Measurements from ENCODE around the gene ABCC12. TPM values are rescaled to one million over a fixed set of nuclear protein-coding genes. Genes with fewer than 3 reads are reported as not detected.
A peak's percentile ranks its signal among the peaks of the same experiment; 100 is the strongest.

ABCC12 gene
- total RNA-seq, 4 donors from 2014 or later, result 0.13 TPM; not detected in 3

- WGBS, 2 donors, result 89% methylated on average over 7 of the region's 7 CpGs
- TF ChIP-seq, protein P1, sequence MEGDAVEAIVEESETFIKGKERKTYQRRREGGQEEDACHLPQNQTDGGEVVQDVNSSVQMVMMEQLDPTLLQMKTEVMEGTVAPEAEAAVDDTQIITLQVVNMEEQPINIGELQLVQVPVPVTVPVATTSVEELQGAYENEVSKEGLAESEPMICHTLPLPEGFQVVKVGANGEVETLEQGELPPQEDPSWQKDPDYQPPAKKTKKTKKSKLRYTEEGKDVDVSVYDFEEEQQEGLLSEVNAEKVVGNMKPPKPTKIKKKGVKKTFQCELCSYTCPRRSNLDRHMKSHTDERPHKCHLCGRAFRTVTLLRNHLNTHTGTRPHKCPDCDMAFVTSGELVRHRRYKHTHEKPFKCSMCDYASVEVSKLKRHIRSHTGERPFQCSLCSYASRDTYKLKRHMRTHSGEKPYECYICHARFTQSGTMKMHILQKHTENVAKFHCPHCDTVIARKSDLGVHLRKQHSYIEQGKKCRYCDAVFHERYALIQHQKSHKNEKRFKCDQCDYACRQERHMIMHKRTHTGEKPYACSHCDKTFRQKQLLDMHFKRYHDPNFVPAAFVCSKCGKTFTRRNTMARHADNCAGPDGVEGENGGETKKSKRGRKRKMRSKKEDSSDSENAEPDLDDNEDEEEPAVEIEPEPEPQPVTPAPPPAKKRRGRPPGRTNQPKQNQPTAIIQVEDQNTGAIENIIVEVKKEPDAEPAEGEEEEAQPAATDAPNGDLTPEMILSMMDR (IDR thresholded peaks at IDR 0.05), result no peak
These were observed 41.4 kb downstream of the ABCC12 start for GRCh38 chr16:48114410-48114809.

GRCh38 chr16:48113471-48113870, 42.3 kb downstream of the ABCC12 start:
- peaks cover 0 to 6% of the 10 kb centered on the region in 2 donors for H3K4me1 ChIP-seq
- no peaks in the 10 kb centered on the region for H3K27me3 ChIP-seq
- no peak overlapping the region for H3K4me3 ChIP-seq (replicated peaks in 1 of 3)
- TF ChIP-seq POLR2A (IDR thresholded peaks at IDR 0.05), result no peak
- TF ChIP-seq, protein P1 (IDR thresholded peaks at IDR 0.05), result peak in 1 of 6 experiments; percentile 12
- intact Hi-C loops (cut with DNase I), result no loop called here
- no peaks in the 10 kb centered on the region for H3K36me3 ChIP-seq
- H3K9me3 ChIP-seq, result no peaks in the 10 kb centered on the region
- no peak overlapping the region for H3K27ac ChIP-seq
- peak in 1 of 2 donors; percentile 15 for DNase-seq
- 70 to 73% methylated on average over 4 to 5 of the region's 7 CpGs for WGBS, 2 donors

More at GRCh38 chr16:48114410-48114809, 41.4 kb downstream of the ABCC12 start:
- no peaks in the 10 kb centered on the region for H3K27me3 ChIP-seq
- no peak overlapping the region for H3K27ac ChIP-seq
- no peaks in the 10 kb centered on the region for H3K36me3 ChIP-seq
- peaks cover 0 to 6% of the 10 kb centered on the region in 2 donors for H3K4me1 ChIP-seq
- DNase-seq, result no peak
- intact Hi-C loops (cut with DNase I), result no loop called here
- H3K4me3 ChIP-seq (replicated peaks in 1 of 3), result no peak overlapping the region
- no peaks in the 10 kb centered on the region for H3K9me3 ChIP-seq

- TF ChIP-seq, protein P1 (IDR thresholded peaks at IDR 0.05), result no peak
- no peak for TF ChIP-seq POLR2A (IDR thresholded peaks at IDR 0.05)
- Histone ChIP-seq H3K27ac (no peak overlapping the region), H3K9me3 (no peaks in the 10 kb centered on the region), H3K27me3 (no peaks in the 10 kb centered on the region), H3K4me3 (replicated peaks in 1 of 3) (no peak overlapping the region), H3K4me1 (peaks cover 0 to 6% of the 10 kb centered on the region in 2 donors), H3K36me3 (no peaks in the 10 kb centered on the region)
- 48 to 51% methylated on average over 6 of the region's 6 CpGs for WGBS, 2 donors
- DNase-seq, result peak; percentile 82 to 86
- intact Hi-C loops (cut with DNase I), result no loop called here
These were observed 42.8 kb downstream of the ABCC12 start for GRCh38 chr16:48113001-48113400.

DNA sequence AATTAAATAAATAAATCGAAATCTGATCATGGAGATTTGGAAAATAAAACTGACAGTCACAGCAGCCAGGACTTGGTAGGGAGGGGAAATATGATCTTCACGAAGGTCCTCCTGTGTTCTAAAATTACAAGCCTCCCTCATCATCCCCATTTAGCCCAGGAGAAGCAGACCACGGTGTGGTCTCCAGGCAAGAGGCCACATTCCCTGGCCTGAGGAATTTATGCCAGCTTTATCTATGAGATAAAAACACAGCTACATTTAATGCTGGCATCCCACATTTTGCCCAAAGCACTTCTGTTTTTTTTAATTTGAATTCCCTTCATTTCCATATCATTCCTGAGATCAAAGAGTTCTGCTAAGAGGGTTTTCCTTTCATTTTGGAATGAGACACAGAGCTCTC, 43.2 kb downstream of the ABCC12 start:
- no peak overlapping the region for H3K27ac ChIP-seq
- 64 to 73% methylated on average over 3 of the region's 3 CpGs for WGBS, 2 donors
- intact Hi-C loops (cut with DNase I), result no loop called here
- H3K27me3 ChIP-seq, result no peaks in the 10 kb centered on the region
- H3K36me3 ChIP-seq, result no peaks in the 10 kb centered on the region
- no peak overlapping the region for H3K4me3 ChIP-seq (replicated peaks in 1 of 3)
- H3K9me3 ChIP-seq, result no peaks in the 10 kb centered on the region
- DNase-seq, result no peak
- TF ChIP-seq, protein P1 (IDR thresholded peaks at IDR 0.05), result no peak
- H3K4me1 ChIP-seq, result peaks cover 0 to 6% of the 10 kb centered on the region in 2 donors

GRCh38 chr16:48110982-48111381, 44.8 kb downstream of the ABCC12 start:
- H3K4me3 ChIP-seq (replicated peaks in 1 of 3), result no peak overlapping the region
- TF ChIP-seq, protein P1 (IDR thresholded peaks at IDR 0.05), result no peak
- no peak for TF ChIP-seq POLR2A (IDR thresholded peaks at IDR 0.05)
- WGBS, 2 donors, result 93% methylated on average over 5 of the region's 5 CpGs

More at GRCh38 chr16:48110982-48111381, 44.8 kb downstream of the ABCC12 start:
- intact Hi-C loops (cut with DNase I), result no loop called here
- H3K4me1 ChIP-seq, result peaks cover 0 to 6% of the 10 kb centered on the region in 2 donors
- H3K9me3 ChIP-seq, result no peaks in the 10 kb centered on the region
- H3K27ac ChIP-seq, result no peak overlapping the region
- no peak for DNase-seq
- no peaks in the 10 kb centered on the region for H3K36me3 ChIP-seq
- H3K27me3 ChIP-seq, result no peaks in the 10 kb centered on the region
